Natural killer cell (primary cell): ENCODE data around the gene HNRNPH1. TPM values are rescaled to one million over a fixed set of nuclear protein-coding genes. Genes with fewer than 3 reads are reported as not detected.

Experiments
- ATAC-seq, 3 donors: fragments of 150-1000 bp in 2 of 3; fragments of 200-7000 bp in 1 of 3; cut with Tn5 transposase; 1 replicate in 1 of 3; 2 replicates in 2 of 3; pipeline ENCODE4 v1.10.0; 2021; ENCODE audit warnings: mild to moderate bottlenecking in 2 of 3, moderate library complexity in 2 of 3
- DNase-seq, 2 donors: peaks; one replicate each; pipeline versions ENCODE4 v3.0.0 to v3.0.0-alpha.2; 2013 to 2021; ENCODE audit warnings: mixed read lengths in 1 of 2
- H3K27ac ChIP-seq: one replicate; pipeline ENCODE4 v1.5.1; 2013; ENCODE audit warnings: mild to moderate bottlenecking, low read length
- H3K27me3 ChIP-seq: one replicate; pipeline ENCODE4 v1.6.1; 2013; ENCODE audit warnings: low read length; ENCODE audit not compliant: control insufficient read depth, insufficient read depth
- H3K36me3 ChIP-seq: one replicate; pipeline ENCODE4 v1.6.1; 2013; ENCODE audit warnings: low read length; ENCODE audit not compliant: control insufficient read depth, insufficient read depth
- H3K4me1 ChIP-seq: one replicate; pipeline ENCODE4 v1.6.1; 2013; ENCODE audit warnings: low read length; ENCODE audit not compliant: control insufficient read depth, insufficient read depth
- H3K4me3 ChIP-seq: one replicate; pipeline ENCODE4 v1.5.1; 2013; ENCODE audit warnings: low read length
- H3K9me3 ChIP-seq: one replicate; pipeline ENCODE4 v1.6.1; 2013; ENCODE audit warnings: low read length; ENCODE audit not compliant: control insufficient read depth, insufficient read depth
- H3K27ac Mint-ChIP-seq, 2 donors: one replicate each; pipeline ENCODE4 v1.8.0; 2022; ENCODE audit warnings: mild to moderate bottlenecking in 2 of 2, mixed read lengths in 2 of 2, moderate library complexity in 1 of 2
- H3K27me3 Mint-ChIP-seq, 2 donors: one replicate each; pipeline ENCODE4 v1.8.0; 2022; ENCODE audit warnings: low read depth in 2 of 2, mixed read lengths in 2 of 2
- H3K36me3 Mint-ChIP-seq: one replicate; pipeline ENCODE4 v1.8.0; 2022; ENCODE audit warnings: mixed read lengths
- H3K4me1 Mint-ChIP-seq, 2 donors: one replicate each; pipeline ENCODE4 v1.8.0; 2022; ENCODE audit warnings: mixed read lengths in 2 of 2
- H3K4me3 Mint-ChIP-seq: one replicate; pipeline ENCODE4 v1.8.0; 2022; ENCODE audit warnings: mild to moderate bottlenecking, moderate library complexity, mixed read lengths
- H3K9me3 Mint-ChIP-seq, 2 donors: one replicate each; pipeline ENCODE4 v1.8.0; 2022; ENCODE audit warnings: mixed read lengths in 2 of 2
- CTCF ChIP-seq: fragments of 200-600 bp; IDR thresholded peaks from one replicate; pipeline ENCODE4 v1.8.0; 2022; ENCODE audit warnings: antibody characterized with exemption
- WGBS: methylation state at CpG from one replicate; pipeline ENCODE4 v1.1.7; 2013; ENCODE audit warnings: missing lambda C conversion rate; ENCODE audit not compliant: insufficient coverage; 5-methylcytosine and 5-hydroxymethylcytosine counted together
- intact Hi-C: fragments of 100-400 bp; cut with micrococcal nuclease; formaldehyde crosslinking; loops from one replicate; pipeline ENCODE4 v1.14.2; 2022
- total RNA-seq, 4 donors: library from RNA; stranded (reverse); fragments of 120-200 nt in 1 of 4; gene quantifications; one replicate each; pipeline versions ENCODE4 v1.2.3 to v1.2.4, GENCODE V29; 2013 to 2022

HNRNPH1 gene
- total RNA-seq, 3 donors from 2014 or later (not counting 1 experiment from before 2014, with no cell fraction given): 1,749 to 2,212 (median 1,853) TPM

DNA sequence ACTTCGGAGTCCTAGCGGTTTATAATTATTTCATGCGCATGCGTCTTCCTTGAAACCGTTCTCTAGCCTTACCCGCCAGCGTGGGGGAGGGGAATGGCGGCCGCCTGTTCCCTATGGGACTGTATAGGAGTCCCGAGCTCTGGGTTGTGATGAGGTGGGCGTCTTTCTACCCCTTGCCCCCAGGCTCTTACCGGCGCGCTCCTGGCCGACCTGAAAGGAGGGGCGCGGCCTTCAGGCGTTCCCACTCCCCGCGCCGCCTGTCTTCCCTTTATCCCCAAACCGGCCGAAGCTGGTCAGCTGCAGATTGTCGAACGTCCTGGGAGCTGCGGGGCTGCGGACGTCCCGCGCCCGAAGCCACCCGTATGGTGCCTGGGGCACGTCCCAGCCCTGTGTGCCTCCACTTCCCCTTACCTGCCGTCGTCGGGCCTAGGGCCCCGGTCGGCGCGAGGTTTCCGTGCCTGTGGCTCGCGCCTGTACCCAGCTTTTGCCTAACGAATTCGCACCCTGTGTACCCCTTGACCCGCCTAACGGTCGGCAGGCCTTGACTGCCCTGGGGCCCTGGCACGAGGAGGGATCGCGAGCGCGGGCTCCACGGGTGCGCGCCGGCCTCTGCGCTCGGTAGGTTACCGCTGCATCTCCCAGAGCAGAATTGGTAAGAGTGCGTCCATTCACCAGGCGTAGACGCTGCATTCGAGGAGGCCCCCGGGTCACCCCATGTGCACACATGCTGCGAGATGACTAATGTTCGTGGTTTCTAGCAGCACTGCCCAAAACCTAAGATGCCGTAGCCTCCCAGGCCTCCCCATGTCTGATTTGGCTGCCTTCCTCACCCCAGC, 653 bp upstream of the HNRNPH1 start:
- Mint-ChIP-seq H3K4me3 (peak overlapping the region; percentile 97), H3K27ac (peak overlapping the region; percentile 98 to 99), H3K4me1 (peaks cover 56 to 57% of the 10 kb centered on the region in 2 donors), H3K27me3 (no peaks in the 10 kb centered on the region), H3K36me3 (peaks cover 27% of the 10 kb centered on the region), H3K9me3 (no peaks in the 10 kb centered on the region)
- Histone ChIP-seq H3K4me3 (peak overlapping the region; percentile 100), H3K9me3 (no peaks in the 10 kb centered on the region), H3K27me3 (no peaks in the 10 kb centered on the region), H3K36me3 (peaks cover 29% of the 10 kb centered on the region), H3K27ac (peak overlapping the region; percentile 98), H3K4me1 (peaks cover 26% of the 10 kb centered on the region)
- intact Hi-C loops: loop anchor here (1.0 to 10.0 kb wide), 4 partner anchors 67 to 195 kb away; partner anchors contain the start of genes CANX and MAML1
- TF ChIP-seq CTCF: no peak
- ATAC-seq: peak in 1 of 3 donors; percentile 29
- WGBS: 13% methylated on average over 68 of the region's 68 CpGs
- peak; percentile 61 to 63 for DNase-seq

DNA sequence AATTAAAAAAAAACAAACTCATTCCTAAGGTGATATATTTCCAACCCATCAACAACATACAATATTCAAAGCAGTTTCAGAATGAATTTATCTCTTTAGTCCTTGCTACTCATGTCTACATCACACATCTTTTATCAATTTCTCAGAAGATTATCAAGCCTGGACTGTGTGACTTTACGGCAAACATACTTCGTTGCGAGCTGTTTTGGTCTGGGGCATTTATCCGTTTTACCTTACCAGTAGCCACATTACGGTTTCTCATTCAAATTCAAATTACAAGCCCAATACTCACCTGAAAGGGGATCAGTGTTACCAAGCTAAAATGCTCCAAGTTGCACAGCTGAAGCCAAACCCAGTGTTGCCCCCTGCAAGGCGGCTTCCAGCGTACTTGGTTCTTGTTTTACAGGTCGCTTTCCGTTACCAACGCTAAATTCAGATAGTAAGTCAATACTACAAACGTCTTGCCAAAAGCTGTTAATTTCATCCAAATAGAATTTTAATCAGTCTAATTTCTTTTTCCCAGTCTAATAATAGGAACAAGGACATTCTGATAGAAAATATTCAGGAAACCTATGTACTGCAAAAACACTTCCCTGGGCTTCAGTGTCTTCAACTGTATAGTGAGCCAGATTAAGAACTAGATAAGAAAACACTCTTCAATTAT, 1.8 kb downstream of the HNRNPH1 start:
- Histone ChIP-seq H3K27ac (peak overlapping the region; percentile 81), H3K4me1 (peaks cover 31% of the 10 kb centered on the region), H3K27me3 (no peaks in the 10 kb centered on the region), H3K36me3 (peaks cover 53% of the 10 kb centered on the region), H3K9me3 (no peaks in the 10 kb centered on the region), H3K4me3 (peak overlapping the region; percentile 100)
- H3K4me3 Mint-ChIP-seq: peak overlapping the region; percentile 97
- DNase-seq: peak in 1 of 2 donors; percentile 44
- intact Hi-C loops: loop anchor here (5.0 to 10.0 kb wide), 2 partner anchors 64 to 113 kb away; partner anchors contain the start of gene MAML1
- H3K4me1 Mint-ChIP-seq: peaks cover 79% of the 10 kb centered on the region in 2 donors
- no peaks in the 10 kb centered on the region for H3K9me3 Mint-ChIP-seq
- peak overlapping the region; percentile 98 to 99 for H3K27ac Mint-ChIP-seq
- no peak for TF ChIP-seq CTCF
- ATAC-seq: no peak
- WGBS: 5% methylated on average over 11 of the region's 11 CpGs
- H3K27me3 Mint-ChIP-seq: no peaks in the 10 kb centered on the region
- peaks cover 47% of the 10 kb centered on the region for H3K36me3 Mint-ChIP-seq

- Mint-ChIP-seq H3K9me3 (no peaks in the 10 kb centered on the region), H3K4me1 (peaks cover 88% of the 10 kb centered on the region in 2 donors), H3K4me3 (peak overlapping the region; percentile 97), H3K27me3 (no peaks in the 10 kb centered on the region), H3K36me3 (peaks cover 56% of the 10 kb centered on the region), H3K27ac (peak overlapping the region; percentile 98 to 99)
- 18% methylated on average over 4 of the region's 5 CpGs for WGBS
- Histone ChIP-seq H3K4me3 (no peak overlapping the region), H3K27me3 (no peaks in the 10 kb centered on the region), H3K27ac (peak overlapping the region; percentile 81), H3K4me1 (peaks cover 31% of the 10 kb centered on the region), H3K36me3 (peaks cover 62% of the 10 kb centered on the region), H3K9me3 (no peaks in the 10 kb centered on the region)
- intact Hi-C loops: loop anchor here (5.0 to 10.0 kb wide), 2 partner anchors 64 to 114 kb away; partner anchors contain the start of gene MAML1
- DNase-seq (peak in 1 of 2 donors; percentile 35), ATAC-seq (no peak)
- no peak for TF ChIP-seq CTCF
These were observed 2.6 kb downstream of the HNRNPH1 start for GRCh38 chr5:179620703-179621350.
